DND-41 (cell line): ENCODE results near the gene FBXO21.

Experiments
- ATAC-seq: fragments of 200-7000 bp; cut with Tn5 transposase; 3 replicates; pipeline ENCODE4 v1.9.1; 2021; ENCODE audit warnings: low read depth; ENCODE audit not compliant: insufficient read depth
- DNase-seq: peaks from one replicate; pipeline ENCODE4 v3.0.0-alpha.2; 2020
- H2AFZ ChIP-seq: 2 replicates; pipeline ENCODE4 v1.6.0; 2012; ENCODE audit warnings: low read depth, low read length
- H3K27ac ChIP-seq: 2 replicates; pipeline ENCODE4 v1.5.1; 2012; ENCODE audit warnings: low read length, inconsistent platforms
- H3K27me3 ChIP-seq: fragments of 200-600 bp; sonication (generic); 2 replicates; pipeline ENCODE4 v1.6.0; 2012; ENCODE audit warnings: low read length, mild to moderate bottlenecking, inconsistent platforms; ENCODE audit not compliant: insufficient read depth, poor library complexity
- H3K36me3 ChIP-seq: 2 replicates; pipeline ENCODE4 v1.5.1; 2012; ENCODE audit warnings: low read length, inconsistent platforms; ENCODE audit not compliant: insufficient read depth
- H3K4me1 ChIP-seq: 2 replicates; pipeline ENCODE4 v1.5.1; 2012; ENCODE audit warnings: mild to moderate bottlenecking, low read length; ENCODE audit not compliant: insufficient read depth
- H3K4me2 ChIP-seq: 2 replicates; pipeline ENCODE4 v1.6.0; 2012; ENCODE audit warnings: mild to moderate bottlenecking, moderate library complexity, low read length, inconsistent platforms; ENCODE audit not compliant: insufficient read depth
- H3K4me3 ChIP-seq, 2 experiments: fragments of 200-600 bp in 1 of 2; shearing (Covaris generic) in 1 of 2; 2 replicates each; pipeline ENCODE4 v1.5.1; 2012 to 2016; ENCODE audit warnings: inconsistent platforms in 2 of 2, low read length in 2 of 2, mild to moderate bottlenecking in 2 of 2, low read depth in 1 of 2, moderate library complexity in 1 of 2
- H3K79me2 ChIP-seq: 2 replicates; pipeline ENCODE4 v1.6.0; 2012; ENCODE audit warnings: low read length, inconsistent platforms; ENCODE audit not compliant: insufficient read depth
- H3K9ac ChIP-seq: 2 replicates; pipeline ENCODE4 v1.6.0; 2012; ENCODE audit warnings: low read depth, mild to moderate bottlenecking, inconsistent platforms, low read length, moderate library complexity
- H3K9me3 ChIP-seq: 2 replicates; pipeline ENCODE4 v1.5.1; 2012; ENCODE audit warnings: low read length, moderate library complexity, mild to moderate bottlenecking, inconsistent platforms; ENCODE audit not compliant: insufficient read depth, severe bottlenecking
- H4K20me1 ChIP-seq: 2 replicates; pipeline ENCODE4 v1.6.0; 2012; ENCODE audit warnings: low read length; ENCODE audit not compliant: insufficient read depth
- CTCF ChIP-seq: IDR thresholded peaks from 2 replicates; pipeline ENCODE4 v1.5.1; 2012; ENCODE audit warnings: borderline replicate concordance, low read length, moderate library complexity, mild to moderate bottlenecking; ENCODE audit not compliant: poor library complexity, severe bottlenecking; ENCODE audit errors: extremely low read depth
- EZH2 ChIP-seq: IDR thresholded peaks from 3 replicates; pipeline ENCODE4 v1.6.1; 2012; ENCODE audit warnings: borderline replicate concordance, low read depth, mild to moderate bottlenecking, moderate library complexity, low read length, inconsistent platforms; ENCODE audit not compliant: severe bottlenecking

FBXO21 gene

GRCh38 chr12:117098361-117099217, 91.7 kb downstream of the FBXO21 start:
- TF ChIP-seq CTCF (no peak), EZH2 (no peak)
- peak overlapping the region; percentile 87 for H2AFZ ChIP-seq
- H3K27ac ChIP-seq, result peak overlapping the region; percentile 70
- peak overlapping the region; percentile 91 for H3K9ac ChIP-seq
- H3K4me1 ChIP-seq, result peaks cover 37% of the 10 kb centered on the region
- H3K27me3 ChIP-seq, result no peaks in the 10 kb centered on the region
- H4K20me1 ChIP-seq, result peaks cover 19% of the 10 kb centered on the region; the same call in 1 of the 2 replicates
- peaks cover 53% of the 10 kb centered on the region for H3K79me2 ChIP-seq
- H3K36me3 ChIP-seq, result peaks cover 7% of the 10 kb centered on the region
- H3K9me3 ChIP-seq, result no peaks in the 10 kb centered on the region
- peak overlapping the region; percentile 83 to 94 for H3K4me3 ChIP-seq
- peak; percentile 50 for ATAC-seq
- H3K4me2 ChIP-seq, result peak overlapping the region; percentile 97
- DNase-seq, result peak; percentile 39

GRCh38 chr12:117098024-117098360, 92.3 kb downstream of the FBXO21 start:
- H3K79me2 ChIP-seq, result peaks cover 59% of the 10 kb centered on the region
- peaks cover 24% of the 10 kb centered on the region; the same call in 1 of the 2 replicates for H4K20me1 ChIP-seq
- DNase-seq (no peak), ATAC-seq (no peak)
- H3K27me3 ChIP-seq, result no peaks in the 10 kb centered on the region
- peak overlapping the region; percentile 97 for H3K4me2 ChIP-seq
- H3K36me3 ChIP-seq, result peaks cover 13% of the 10 kb centered on the region
- peak overlapping the region; percentile 10; the same call in 1 of the 2 replicates for H3K27ac ChIP-seq
- H2AFZ ChIP-seq, result no peak overlapping the region
- peaks cover 37% of the 10 kb centered on the region for H3K4me1 ChIP-seq
- no peaks in the 10 kb centered on the region for H3K9me3 ChIP-seq
- TF ChIP-seq EZH2, result no peak
- TF ChIP-seq CTCF, result no peak
- peak overlapping the region; percentile 83 to 94; a peak in 3 of 4 replicates for H3K4me3 ChIP-seq
- peak overlapping the region; percentile 91 for H3K9ac ChIP-seq

- H2AFZ ChIP-seq, result no peak overlapping the region
- no peak for TF ChIP-seq EZH2
- no peak for TF ChIP-seq CTCF
- H3K9ac ChIP-seq, result peak overlapping the region; percentile 30; the same call in 1 of the 2 replicates
- H3K27ac ChIP-seq, result 0 out of 2 replicates have a peak overlapping the region, but pooled peaks have one; percentile 20
- H3K4me1 ChIP-seq, result peaks cover 37% of the 10 kb centered on the region
- H3K36me3 ChIP-seq, result peaks cover 15% of the 10 kb centered on the region
- no peak for ATAC-seq
- peak overlapping the region in 1 of 2 experiments; percentile 94; a peak in 2 of 4 replicates for H3K4me3 ChIP-seq
- no peak for DNase-seq
- H3K4me2 ChIP-seq, result peak overlapping the region; percentile 97
- peaks cover 67% of the 10 kb centered on the region for H3K79me2 ChIP-seq
- no peaks in the 10 kb centered on the region for H3K9me3 ChIP-seq
- peaks cover 29% of the 10 kb centered on the region; the same call in 1 of the 2 replicates for H4K20me1 ChIP-seq
- H3K27me3 ChIP-seq, result no peaks in the 10 kb centered on the region
These were observed 93.1 kb downstream of the FBXO21 start for GRCh38 chr12:117097159-117097558.
